Progenitor cell of endocrine pancreas (in vitro differentiated cells): ENCODE results near the gene ATP6V1G3. TPM values are rescaled to one million over a fixed set of nuclear protein-coding genes. Genes with fewer than 3 reads are reported as not detected.
"Not testable (repeated sequence)": the region's sequence is repeated elsewhere in the genome, so short reads cannot be mapped to it uniquely, and the experiment has no call there.

Experiments
- DNase-seq: peaks from one replicate; pipeline ENCODE4 v3.0.0; 2021; ENCODE audit warnings: low spot score; ENCODE audit not compliant: unreplicated experiment
- H3K27ac Mint-ChIP-seq: 2 replicates; pipeline ENCODE4 v1.8.0; 2021; ENCODE audit warnings: mild to moderate bottlenecking, moderate library complexity, mixed read lengths
- H3K27me3 Mint-ChIP-seq: 2 replicates; pipeline ENCODE4 v1.8.0; 2021; ENCODE audit warnings: mixed read lengths
- H3K36me3 Mint-ChIP-seq: 2 replicates; pipeline ENCODE4 v1.8.0; 2022; ENCODE audit warnings: mixed read lengths; ENCODE audit not compliant: insufficient read depth
- H3K4me1 Mint-ChIP-seq: 2 replicates; pipeline ENCODE4 v1.8.0; 2021; ENCODE audit warnings: low read depth, mixed read lengths
- H3K4me3 Mint-ChIP-seq: 2 replicates; pipeline ENCODE4 v1.8.0; 2021; ENCODE audit warnings: low read depth, mild to moderate bottlenecking, moderate library complexity, mixed read lengths
- H3K9me3 Mint-ChIP-seq: 2 replicates; pipeline ENCODE4 v1.8.0; 2021; ENCODE audit warnings: low read depth, mixed read lengths
- total RNA-seq: library from RNA; stranded (reverse); gene quantifications from 2 replicates; pipeline ENCODE4 v1.2.1, GENCODE V29; 2021
- TF ChIP-seq, protein P1 (sequence below): fragments of 200-600 bp; sonication (generic); IDR thresholded peaks from one replicate; pipeline ENCODE4 v1.5.0; 2021; ENCODE audit warnings: antibody characterized with exemption, mild to moderate bottlenecking; ENCODE audit not compliant: unreplicated experiment

The ATP6V1G3 gene
- total RNA-seq, 1 donor from 2014 or later, result not detected

DNA sequence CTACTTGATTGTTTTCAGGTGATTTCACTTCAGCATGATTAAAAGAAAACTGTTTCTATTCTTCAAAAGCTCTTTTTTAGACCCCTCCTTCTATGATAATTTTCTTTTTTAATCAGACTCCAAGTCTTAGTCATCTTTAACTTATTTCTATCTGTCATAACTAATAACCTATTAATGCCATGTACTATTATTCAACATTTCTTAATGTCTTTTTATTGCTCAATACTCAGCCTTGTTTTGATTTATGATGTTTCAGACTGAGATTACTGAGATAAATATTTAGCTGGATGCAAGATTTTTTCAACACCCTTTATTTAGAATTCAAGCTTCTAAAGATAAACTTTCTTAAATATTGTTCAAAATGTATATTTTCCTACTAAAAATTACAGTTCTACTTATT is 53.6 kb downstream of the ATP6V1G3 start:
- no peaks in the 10 kb centered on the region for H3K9me3 Mint-ChIP-seq
- DNase-seq, result no peak
- TF ChIP-seq, protein P1, sequence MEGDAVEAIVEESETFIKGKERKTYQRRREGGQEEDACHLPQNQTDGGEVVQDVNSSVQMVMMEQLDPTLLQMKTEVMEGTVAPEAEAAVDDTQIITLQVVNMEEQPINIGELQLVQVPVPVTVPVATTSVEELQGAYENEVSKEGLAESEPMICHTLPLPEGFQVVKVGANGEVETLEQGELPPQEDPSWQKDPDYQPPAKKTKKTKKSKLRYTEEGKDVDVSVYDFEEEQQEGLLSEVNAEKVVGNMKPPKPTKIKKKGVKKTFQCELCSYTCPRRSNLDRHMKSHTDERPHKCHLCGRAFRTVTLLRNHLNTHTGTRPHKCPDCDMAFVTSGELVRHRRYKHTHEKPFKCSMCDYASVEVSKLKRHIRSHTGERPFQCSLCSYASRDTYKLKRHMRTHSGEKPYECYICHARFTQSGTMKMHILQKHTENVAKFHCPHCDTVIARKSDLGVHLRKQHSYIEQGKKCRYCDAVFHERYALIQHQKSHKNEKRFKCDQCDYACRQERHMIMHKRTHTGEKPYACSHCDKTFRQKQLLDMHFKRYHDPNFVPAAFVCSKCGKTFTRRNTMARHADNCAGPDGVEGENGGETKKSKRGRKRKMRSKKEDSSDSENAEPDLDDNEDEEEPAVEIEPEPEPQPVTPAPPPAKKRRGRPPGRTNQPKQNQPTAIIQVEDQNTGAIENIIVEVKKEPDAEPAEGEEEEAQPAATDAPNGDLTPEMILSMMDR, result no peak
- no peak overlapping the region for H3K27ac Mint-ChIP-seq
- H3K36me3 Mint-ChIP-seq, result no peaks in the 10 kb centered on the region
- no peak overlapping the region for H3K4me3 Mint-ChIP-seq
- no peaks in the 10 kb centered on the region for H3K27me3 Mint-ChIP-seq
- no peaks in the 10 kb centered on the region for H3K4me1 Mint-ChIP-seq

DNA sequence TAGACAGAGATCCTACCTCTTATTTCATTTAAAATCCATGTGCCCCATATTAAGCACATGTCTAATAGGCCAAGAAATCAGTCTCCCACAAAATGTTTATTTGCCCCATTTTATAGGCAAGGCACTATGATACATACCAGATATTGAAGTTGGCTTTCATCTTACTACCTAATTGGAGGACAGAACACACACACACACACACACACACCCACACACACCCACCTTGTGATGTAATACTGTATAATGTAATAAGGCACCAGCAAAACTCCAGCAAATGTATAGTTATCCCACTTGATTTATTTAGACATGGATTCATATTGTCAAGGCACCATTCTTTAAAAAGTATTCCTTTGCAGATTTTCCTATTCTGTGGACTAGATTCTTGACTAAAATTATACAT is 56.8 kb downstream of the ATP6V1G3 start:
- peaks cover 3% of the 10 kb centered on the region for H3K9me3 Mint-ChIP-seq
- H3K4me1 Mint-ChIP-seq, result peaks cover 2% of the 10 kb centered on the region

GRCh38 chr1:198483006-198483405 is 57.5 kb downstream of the ATP6V1G3 start:
- no peak overlapping the region for H3K4me3 Mint-ChIP-seq
- TF ChIP-seq, protein P1, result no peak
- DNase-seq, result no peak
- no peaks in the 10 kb centered on the region for H3K27me3 Mint-ChIP-seq
- H3K27ac Mint-ChIP-seq, result no peak overlapping the region
- peaks cover 2% of the 10 kb centered on the region for H3K4me1 Mint-ChIP-seq
- H3K9me3 Mint-ChIP-seq, result peaks cover 3% of the 10 kb centered on the region
- no peaks in the 10 kb centered on the region for H3K36me3 Mint-ChIP-seq

More for the DNA sequence above, 56.8 kb downstream of the ATP6V1G3 start:
- Mint-ChIP-seq H3K27me3 (no peaks in the 10 kb centered on the region), H3K36me3 (no peaks in the 10 kb centered on the region), H3K27ac (no peak overlapping the region), H3K4me3 (no peak overlapping the region)
- TF ChIP-seq, protein P1, result no peak
- no peak for DNase-seq

DNA sequence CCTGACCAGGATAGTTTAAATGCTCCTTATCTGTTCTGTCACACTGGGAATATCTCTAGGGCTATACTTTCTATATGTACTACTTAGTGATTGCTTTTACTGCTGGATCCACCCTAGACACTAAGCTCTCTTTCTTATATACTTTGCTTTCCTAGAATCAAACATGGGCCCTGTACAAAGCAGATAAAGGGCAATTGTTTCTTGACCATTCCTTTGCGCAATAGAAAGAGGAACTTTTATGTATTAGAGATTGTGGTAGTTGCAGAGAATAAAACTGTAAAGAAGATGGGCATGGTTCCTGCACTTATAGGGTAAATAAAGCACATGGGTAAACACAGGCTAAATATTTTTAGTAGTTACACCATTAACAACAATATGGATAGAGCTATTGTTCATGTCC is 58.8 kb downstream of the ATP6V1G3 start:
- H3K4me3 Mint-ChIP-seq, result no peak overlapping the region

GRCh38 chr1:198480876-198481275 is 59.6 kb downstream of the ATP6V1G3 start:
- Mint-ChIP-seq H3K27me3 (no peaks in the 10 kb centered on the region), H3K4me1 (peaks cover 7% of the 10 kb centered on the region), H3K27ac (no peak overlapping the region), H3K4me3 (no peak overlapping the region), H3K36me3 (no peaks in the 10 kb centered on the region), H3K9me3 (peaks cover 4% of the 10 kb centered on the region)
- TF ChIP-seq, protein P1, result no peak
- DNase-seq, result no peak

More for the DNA sequence above, 58.8 kb downstream of the ATP6V1G3 start:
- H3K4me1 Mint-ChIP-seq, result peaks cover 6% of the 10 kb centered on the region
- peaks cover 3% of the 10 kb centered on the region for H3K9me3 Mint-ChIP-seq
- H3K36me3 Mint-ChIP-seq, result no peaks in the 10 kb centered on the region
- no peak overlapping the region for H3K27ac Mint-ChIP-seq
- H3K27me3 Mint-ChIP-seq, result no peaks in the 10 kb centered on the region
- DNase-seq, result no peak
- TF ChIP-seq, protein P1, result no peak

- not testable (repeated sequence) for H3K4me1 Mint-ChIP-seq, H3K36me3 Mint-ChIP-seq, H3K4me3 Mint-ChIP-seq, H3K27me3 Mint-ChIP-seq, H3K27ac Mint-ChIP-seq, DNase-seq
- peaks cover 14% of the 10 kb centered on the region for H3K9me3 Mint-ChIP-seq
Measured at GRCh38 chr1:198477354-198477753, 63.1 kb downstream of the ATP6V1G3 start.
